Measurements from ENCODE around the gene CREB5. TPM values are rescaled to one million over a fixed set of nuclear protein-coding genes. Genes with fewer than 3 reads are reported as not detected.

CREB5 gene
- total and polyA plus RNA-seq, 7 donors: 0.86 to 33.8 (median 16.6) TPM

DNA sequence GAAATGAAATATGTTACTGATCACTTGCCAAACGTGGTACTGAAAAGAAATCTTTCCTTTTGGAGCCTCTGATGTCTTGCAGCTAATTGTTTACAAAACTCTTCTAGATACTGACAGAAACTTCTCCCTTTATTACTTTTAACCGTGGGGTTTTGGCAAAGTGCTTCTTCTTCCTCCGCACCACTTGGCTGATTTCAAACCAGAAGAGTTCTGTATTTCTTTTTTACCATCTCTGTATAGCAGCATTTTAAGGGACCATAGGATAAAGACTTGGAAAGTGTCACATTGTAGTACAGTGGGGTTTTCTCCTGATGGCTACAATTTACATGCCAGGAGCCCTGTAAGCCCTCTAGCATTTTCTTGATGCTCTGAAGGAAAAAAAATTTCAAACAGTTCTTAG is 21.9 kb upstream of the CREB5 start:
- H3K4me3 ChIP-seq: peak overlapping the region; percentile 56
- no peak overlapping the region for H3K27ac ChIP-seq
- WGBS, 3 donors: 33 to 41% (median 35%) methylated on average over 3 of the region's 3 CpGs
- no peak for ATAC-seq
- no peak for DNase-seq
- H3K9me3 ChIP-seq: no peaks in the 10 kb centered on the region
- TF ChIP-seq CTCF (IDR thresholded peaks at IDR 0.05): no peak
- H3K27me3 ChIP-seq (ENCODE audit: insufficient read depth in 3 of 3, low read length in 2 of 3): no peaks in the 10 kb centered on the region
- H3K4me1 ChIP-seq: no peaks in the 10 kb centered on the region
- H3K36me3 ChIP-seq (ENCODE audit: insufficient read depth in 1 of 2, low read depth in 1 of 2): no peaks in the 10 kb centered on the region
- intact Hi-C loops (cut with DNase I): loop anchor here in 1 of 2 donors (1.0 to 5.0 kb wide), 3 partner anchors 237 to 464 kb away; no protein-coding TSS in a partner anchor

DNA sequence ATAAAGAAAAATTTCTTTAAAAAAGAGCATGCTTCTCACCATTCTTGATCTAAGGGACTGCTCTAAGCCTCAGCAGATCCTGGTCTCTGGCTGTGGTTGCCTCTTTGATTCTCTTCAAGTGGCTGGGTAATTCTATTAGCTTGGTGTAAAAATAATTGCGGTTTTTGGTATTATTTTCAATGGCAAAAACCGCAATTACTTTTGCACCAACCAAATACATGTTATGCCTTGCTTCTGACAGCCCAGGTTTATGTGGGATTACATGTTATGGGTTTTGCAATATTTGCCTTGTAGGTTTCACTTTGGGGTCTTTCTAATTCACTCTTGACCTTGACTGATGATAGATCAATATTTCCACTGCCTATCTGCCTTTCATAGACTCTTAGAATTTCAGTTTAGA is 20.0 kb upstream of the CREB5 start:
- no peak for ATAC-seq
- Histone ChIP-seq H3K4me3 (no peak overlapping the region), H3K9me3 (no peaks in the 10 kb centered on the region), H3K4me1 (no peaks in the 10 kb centered on the region), H3K27ac (no peak overlapping the region), H3K27me3 (ENCODE audit: insufficient read depth in 3 of 3, low read length in 2 of 3) (no peaks in the 10 kb centered on the region), H3K36me3 (ENCODE audit: insufficient read depth in 1 of 2, low read depth in 1 of 2) (no peaks in the 10 kb centered on the region)
- intact Hi-C loops (cut with DNase I): loop anchor here in 1 of 2 donors (5.0 kb wide), 2 partner anchors 235 to 295 kb away; no protein-coding TSS in a partner anchor
- TF ChIP-seq CTCF (IDR thresholded peaks at IDR 0.05): no peak
- WGBS, 3 donors: 93 to 96% (median 94%) methylated on average over 2 of the region's 2 CpGs
- no peak for DNase-seq

DNA sequence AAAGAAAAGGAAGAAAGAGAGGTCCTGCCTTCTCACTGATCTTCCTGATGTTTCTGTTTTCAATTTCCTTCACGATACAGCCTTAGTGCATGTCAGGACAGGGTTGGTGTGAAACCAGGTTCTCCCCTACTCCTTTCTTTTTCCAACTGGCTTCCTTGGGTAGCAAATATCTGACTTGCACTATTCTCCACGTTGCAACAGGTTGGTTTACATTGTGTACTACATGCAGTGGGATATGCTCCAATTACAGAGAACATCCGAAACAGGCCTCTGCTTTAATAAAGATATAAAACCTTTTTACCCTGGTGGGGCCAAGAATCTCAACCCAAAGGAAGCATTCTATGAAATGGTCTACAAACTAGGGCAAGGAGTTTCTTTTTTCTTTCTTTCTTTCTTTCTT is 16.9 kb upstream of the CREB5 start:
- no peak for ATAC-seq
- no peaks in the 10 kb centered on the region for H3K36me3 ChIP-seq (ENCODE audit: insufficient read depth in 1 of 2, low read depth in 1 of 2)
- TF ChIP-seq CTCF (IDR thresholded peaks at IDR 0.05): no peak
- intact Hi-C loops (cut with DNase I): no loop called here
- WGBS, 3 donors: 39 to 55% (median 54%) methylated on average over 3 of the region's 3 CpGs
- H3K9me3 ChIP-seq: no peaks in the 10 kb centered on the region
- DNase-seq: no peak
- no peaks in the 10 kb centered on the region for H3K27me3 ChIP-seq (ENCODE audit: insufficient read depth in 3 of 3, low read length in 2 of 3)
- no peak overlapping the region for H3K4me3 ChIP-seq
- H3K4me1 ChIP-seq: no peaks in the 10 kb centered on the region
- H3K27ac ChIP-seq: no peak overlapping the region

- no peaks in the 10 kb centered on the region for H3K4me1 ChIP-seq
- ATAC-seq (no peak), DNase-seq (no peak)
- no peaks in the 10 kb centered on the region for H3K9me3 ChIP-seq
- WGBS, 3 donors: 36 to 57% (median 40%) methylated on average over 2 of the region's 2 CpGs
- intact Hi-C loops (cut with DNase I): no loop called here
- no peaks in the 10 kb centered on the region for H3K27me3 ChIP-seq (ENCODE audit: insufficient read depth in 3 of 3, low read length in 2 of 3)
- TF ChIP-seq CTCF (IDR thresholded peaks at IDR 0.05): no peak
- H3K27ac ChIP-seq: no peak overlapping the region
- no peak overlapping the region for H3K4me3 ChIP-seq
- H3K36me3 ChIP-seq (ENCODE audit: insufficient read depth in 1 of 2, low read depth in 1 of 2): no peaks in the 10 kb centered on the region
These were observed 16.5 kb upstream of the CREB5 start for GRCh38 chr7:28395831-28396230.

- intact Hi-C loops (cut with DNase I): no loop called here
These were observed 15.2 kb upstream of the CREB5 start for GRCh38 chr7:28397141-28397540.

More at GRCh38 chr7:28397141-28397540, 15.2 kb upstream of the CREB5 start:
- WGBS, 3 donors: 91 to 94% (median 93%) methylated on average over 2 of the region's 2 CpGs
- no peaks in the 10 kb centered on the region for H3K4me1 ChIP-seq
- ATAC-seq (no peak), DNase-seq (no peak)
- H3K27me3 ChIP-seq (ENCODE audit: insufficient read depth in 3 of 3, low read length in 2 of 3): no peaks in the 10 kb centered on the region
- TF ChIP-seq CTCF (IDR thresholded peaks at IDR 0.05): no peak
- no peak overlapping the region for H3K4me3 ChIP-seq
- H3K9me3 ChIP-seq: no peaks in the 10 kb centered on the region
- no peaks in the 10 kb centered on the region for H3K36me3 ChIP-seq (ENCODE audit: insufficient read depth in 1 of 2, low read depth in 1 of 2)
- no peak overlapping the region for H3K27ac ChIP-seq

All from psoas muscle (tissue), 8 donors.